ENCODE results near the gene ATP5PO. TPM values are rescaled to one million over a fixed set of nuclear protein-coding genes. Genes with fewer than 3 reads are reported as not detected.
"Not testable (repeated sequence)": the region's sequence is repeated elsewhere in the genome, so short reads cannot be mapped to it uniquely, and the experiment has no call there.

The ATP5PO gene
- total RNA-seq, 1 experiment from 2014 or later: 246 TPM

- no peak for DNase-seq (ENCODE audit: extremely low read depth, low read depth)
Measured at GRCh38 chr21:33872881-33873515, 42.6 kb downstream of the ATP5PO start.

GRCh38 chr21:33871171-33871570, 44.4 kb downstream of the ATP5PO start:
- no peak for DNase-seq (ENCODE audit: extremely low read depth, low read depth)

- no peak for DNase-seq (ENCODE audit: extremely low read depth, low read depth)
Measured at GRCh38 chr21:33870768-33871167, 44.8 kb downstream of the ATP5PO start.

GRCh38 chr21:33869873-33870272, 45.7 kb downstream of the ATP5PO start:
- no peak for DNase-seq (ENCODE audit: extremely low read depth, low read depth)

GRCh38 chr21:33867868-33868267, 47.7 kb downstream of the ATP5PO start:
- not testable (repeated sequence) for DNase-seq (ENCODE audit: extremely low read depth, low read depth)

DNA sequence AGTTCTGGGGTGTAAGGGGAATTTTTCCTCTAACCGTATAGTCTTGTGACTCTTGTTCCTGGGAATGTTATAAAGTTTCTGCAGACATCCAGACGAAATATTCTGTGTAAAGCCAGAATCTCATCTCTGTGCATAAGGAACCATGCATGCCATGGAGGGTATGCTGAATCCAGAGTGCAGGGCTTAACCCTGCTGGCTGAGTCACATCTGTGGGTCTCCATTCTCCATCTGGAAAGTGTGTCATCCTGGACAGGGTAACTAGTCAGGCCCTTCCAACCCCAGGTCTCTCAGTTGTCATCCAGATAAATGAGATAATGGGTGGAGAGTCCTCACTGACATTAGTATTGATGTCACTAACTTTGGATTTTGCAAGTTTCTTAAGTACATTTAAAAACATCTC, 48.8 kb downstream of the ATP5PO start:
- DNase-seq (ENCODE audit: extremely low read depth, low read depth): no peak

GRCh38 chr21:33865996-33866575, 49.5 kb downstream of the ATP5PO start:
- DNase-seq (ENCODE audit: extremely low read depth, low read depth): no peak

DNA sequence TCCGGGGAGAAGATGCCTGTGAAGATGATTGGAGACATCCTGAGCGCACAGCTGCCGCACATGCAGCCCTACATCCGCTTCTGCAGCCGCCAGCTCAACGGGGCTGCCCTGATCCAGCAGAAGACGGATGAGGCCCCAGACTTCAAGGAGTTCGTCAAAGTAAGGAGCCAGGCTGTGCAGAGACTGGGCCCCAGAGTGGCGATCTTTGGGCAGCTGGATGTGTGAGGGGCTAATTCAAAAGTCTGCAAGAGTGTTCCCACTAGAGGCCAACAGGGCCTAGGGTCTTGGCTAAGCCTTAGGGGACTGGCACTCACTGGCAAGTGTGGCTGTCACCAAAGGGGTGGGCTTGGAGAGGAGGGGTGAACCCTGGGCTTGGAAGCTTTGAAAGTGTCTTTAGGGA, 50.4 kb downstream of the ATP5PO start:
- no peak for DNase-seq (ENCODE audit: extremely low read depth, low read depth)

DNA sequence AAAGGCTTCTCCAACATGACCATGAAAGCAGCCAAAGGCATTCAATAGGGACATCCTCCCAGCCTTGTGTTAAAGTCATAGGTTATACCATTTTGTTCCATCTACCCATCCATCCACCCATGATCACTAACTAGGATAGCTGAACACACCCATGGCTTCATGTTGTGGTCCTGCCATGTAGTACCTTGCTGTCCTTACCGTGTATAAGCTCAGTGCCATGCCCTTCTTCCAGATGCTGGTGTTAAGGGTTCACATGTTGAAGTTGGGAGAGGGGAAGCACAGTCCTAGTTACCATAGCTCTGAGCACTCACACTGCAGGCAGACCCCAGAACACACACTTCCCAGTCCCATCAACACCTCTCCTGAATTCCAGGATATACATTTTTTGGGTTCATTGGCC, 51.5 kb downstream of the ATP5PO start:
- DNase-seq (ENCODE audit: extremely low read depth, low read depth): no peak

DNA sequence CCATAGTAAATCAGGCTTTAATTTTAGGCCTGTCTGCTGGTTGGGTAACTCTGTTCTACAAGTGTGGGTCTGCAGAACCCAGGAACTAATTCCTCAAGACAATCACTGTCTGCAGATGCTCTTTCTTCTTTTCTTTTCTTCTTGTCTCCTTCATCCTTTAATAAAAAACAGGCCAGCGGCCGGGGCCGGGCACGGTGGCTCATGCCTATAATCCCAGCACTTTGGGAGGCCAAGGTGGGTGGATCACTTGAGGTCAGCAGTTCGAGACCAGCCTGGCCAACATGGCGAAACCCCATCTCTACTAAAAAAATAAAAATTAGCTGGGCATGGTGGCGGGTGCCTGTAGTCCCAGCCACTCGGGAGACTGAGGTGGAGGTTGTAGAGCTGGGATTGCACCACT, 52.4 kb downstream of the ATP5PO start:
- not testable (repeated sequence) for DNase-seq (ENCODE audit: extremely low read depth, low read depth)

DNA sequence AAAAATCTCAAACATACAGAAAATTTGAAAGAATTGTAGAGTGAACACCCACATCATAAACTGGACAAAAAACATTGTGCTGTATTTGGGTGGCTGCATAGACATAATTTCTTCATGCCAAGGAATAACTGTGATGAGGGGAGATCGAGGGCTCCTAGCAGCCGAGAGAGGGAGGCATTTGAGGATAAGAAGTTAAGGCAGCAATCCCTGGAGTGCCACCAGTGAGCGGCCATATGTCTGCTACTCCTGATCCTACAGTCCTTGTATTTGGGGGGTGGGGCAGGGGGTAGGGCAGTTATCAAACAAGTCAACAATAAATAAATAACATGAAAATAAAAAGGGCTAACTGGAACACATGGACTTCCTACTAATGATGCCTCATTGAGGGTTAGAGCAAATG, 54.5 kb downstream of the ATP5PO start:
- DNase-seq (ENCODE audit: extremely low read depth, low read depth): no peak

- no peak for DNase-seq (ENCODE audit: extremely low read depth, low read depth)
Measured at GRCh38 chr21:33860332-33860879, 55.2 kb downstream of the ATP5PO start.

DNA sequence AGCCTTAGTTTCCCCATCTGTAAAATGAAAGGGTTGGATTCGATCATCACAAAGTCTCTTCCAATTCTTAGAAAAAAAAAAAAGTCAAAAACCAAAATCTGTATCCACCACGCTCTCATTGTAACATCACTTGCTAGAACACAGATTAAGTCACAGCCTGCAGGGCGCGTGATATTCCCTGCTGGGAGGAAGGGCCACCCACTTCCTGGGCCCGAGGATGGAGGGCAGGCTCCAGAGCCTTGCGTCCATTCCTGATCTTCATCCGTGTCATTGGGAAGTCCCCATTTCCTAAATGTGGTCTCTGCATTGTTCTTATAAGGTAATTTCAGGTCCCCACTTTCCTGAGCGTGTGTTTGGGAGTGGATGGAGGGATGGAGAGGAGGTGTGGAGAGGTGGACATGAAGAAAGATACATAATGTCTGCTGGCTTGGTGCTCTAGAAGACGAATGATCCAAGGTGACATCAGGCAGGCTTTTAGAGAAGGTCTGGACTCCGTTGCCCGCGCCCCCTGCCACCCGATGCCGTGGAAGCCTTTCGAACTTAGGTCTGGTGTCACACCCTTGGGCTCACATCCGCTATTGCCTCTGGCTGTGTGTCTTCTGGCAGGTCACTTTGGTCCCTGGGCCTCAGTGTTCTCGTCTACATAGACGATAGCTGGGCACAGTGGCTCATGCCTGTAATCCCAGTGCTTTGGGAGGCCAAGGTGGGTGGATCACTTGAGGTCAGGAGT, 56.1 kb downstream of the ATP5PO start:
- DNase-seq (ENCODE audit: extremely low read depth, low read depth): no peak

DNA sequence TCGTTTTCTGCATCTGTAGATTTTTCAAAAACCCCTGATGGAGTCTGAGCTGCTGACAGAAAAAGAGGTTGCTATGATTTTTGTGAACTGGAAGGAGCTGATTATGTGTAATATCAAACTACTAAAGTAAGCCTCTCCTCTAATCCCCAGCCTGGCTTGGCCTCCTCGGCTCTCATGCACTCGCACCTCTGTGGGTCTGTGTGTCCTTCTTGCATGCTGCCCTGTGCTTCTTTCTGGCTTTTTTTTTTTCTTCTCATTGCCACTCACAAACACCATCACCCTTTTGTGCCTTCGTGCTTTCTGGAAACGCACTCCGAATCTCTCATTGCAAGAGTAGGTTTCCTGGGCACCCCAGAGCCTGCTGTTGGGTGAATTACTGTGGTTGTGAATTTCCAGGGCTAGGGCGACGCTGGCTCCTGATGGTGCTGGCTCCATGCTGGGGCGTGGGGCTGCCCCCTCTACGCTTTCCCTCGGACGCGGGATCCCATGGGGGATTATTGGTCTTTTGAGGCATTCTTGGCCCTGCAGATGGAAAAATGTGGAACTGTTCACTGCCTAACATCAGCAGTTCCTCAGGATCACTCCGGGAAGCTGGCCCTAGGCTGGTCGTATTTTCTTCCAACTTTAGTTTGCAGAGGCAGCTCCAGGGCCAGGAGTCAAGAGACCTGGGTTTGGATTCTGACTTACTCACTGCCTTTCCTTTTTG, 56.8 kb downstream of the ATP5PO start:
- no peak for DNase-seq (ENCODE audit: extremely low read depth, low read depth)

- no peak for DNase-seq (ENCODE audit: extremely low read depth, low read depth)
Measured at GRCh38 chr21:33857846-33858666, 57.5 kb downstream of the ATP5PO start.

GRCh38 chr21:33856893-33857527, 58.6 kb downstream of the ATP5PO start:
- no peak for DNase-seq (ENCODE audit: extremely low read depth, low read depth)

DNA sequence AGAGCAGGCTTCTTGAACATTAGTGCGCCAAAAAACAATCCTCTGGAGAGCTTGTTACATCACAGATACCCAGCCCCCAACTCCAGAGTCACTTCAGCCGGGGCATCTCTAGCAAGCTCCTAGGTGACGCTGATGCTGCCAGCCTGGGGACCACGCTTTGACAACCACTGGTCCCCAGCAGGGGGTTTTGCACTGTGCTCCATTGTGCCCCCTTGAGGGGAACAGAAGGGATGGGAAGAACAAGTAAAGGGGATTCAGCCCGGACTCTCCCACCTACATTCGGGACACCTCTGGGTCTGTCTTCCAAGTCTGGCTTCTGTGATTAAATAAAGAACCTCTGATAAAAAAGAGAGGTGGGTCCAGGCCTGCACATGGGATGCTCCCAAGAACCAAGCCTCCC, 60.4 kb downstream of the ATP5PO start:
- no peak for DNase-seq (ENCODE audit: extremely low read depth, low read depth)

- no peak for DNase-seq (ENCODE audit: extremely low read depth, low read depth)
Measured at GRCh38 chr21:33854604-33855003, 61.0 kb downstream of the ATP5PO start.
